PFSK-1 (cell line): Measurements from ENCODE around the gene NECTIN1.

ENCODE experiments used
- FOXP2 ChIP-seq: optimal IDR thresholded peaks from 2 replicates; pipeline ENCODE3; 2011; ENCODE audit warnings: borderline replicate concordance, control low read depth, inconsistent platforms; ENCODE audit not compliant: insufficient read depth; ENCODE audit errors: extremely low read length, extremely low read depth
- POLR2AphosphoS5 ChIP-seq: IDR thresholded peaks from 2 replicates; pipeline ENCODE4 v1.6.1; 2012; ENCODE audit warnings: low read depth, mild to moderate bottlenecking, control low read depth, low read length, moderate library complexity
- SIN3A ChIP-seq: IDR thresholded peaks from 2 replicates; pipeline ENCODE4 v1.6.1; 2012; ENCODE audit warnings: mild to moderate bottlenecking, low read length, moderate library complexity, borderline replicate concordance; ENCODE audit not compliant: insufficient read depth
- TAF1 ChIP-seq: IDR thresholded peaks from 2 replicates; pipeline ENCODE4 v1.6.1; 2012; ENCODE audit warnings: low read length, control low read depth, borderline replicate concordance; ENCODE audit not compliant: insufficient read depth
- TF ChIP-seq, protein P1 (sequence below), 2 experiments: IDR thresholded peaks; 2 replicates each; pipeline versions ENCODE4 v1.6.1 to v1.8.0; 2011 to 2012; ENCODE audit warnings: low read depth in 2 of 2, low read length in 2 of 2, control low read depth in 1 of 2, inconsistent platforms in 1 of 2, mild to moderate bottlenecking in 1 of 2, moderate library complexity in 1 of 2; ENCODE audit not compliant: insufficient read depth in 1 of 2

DNA sequence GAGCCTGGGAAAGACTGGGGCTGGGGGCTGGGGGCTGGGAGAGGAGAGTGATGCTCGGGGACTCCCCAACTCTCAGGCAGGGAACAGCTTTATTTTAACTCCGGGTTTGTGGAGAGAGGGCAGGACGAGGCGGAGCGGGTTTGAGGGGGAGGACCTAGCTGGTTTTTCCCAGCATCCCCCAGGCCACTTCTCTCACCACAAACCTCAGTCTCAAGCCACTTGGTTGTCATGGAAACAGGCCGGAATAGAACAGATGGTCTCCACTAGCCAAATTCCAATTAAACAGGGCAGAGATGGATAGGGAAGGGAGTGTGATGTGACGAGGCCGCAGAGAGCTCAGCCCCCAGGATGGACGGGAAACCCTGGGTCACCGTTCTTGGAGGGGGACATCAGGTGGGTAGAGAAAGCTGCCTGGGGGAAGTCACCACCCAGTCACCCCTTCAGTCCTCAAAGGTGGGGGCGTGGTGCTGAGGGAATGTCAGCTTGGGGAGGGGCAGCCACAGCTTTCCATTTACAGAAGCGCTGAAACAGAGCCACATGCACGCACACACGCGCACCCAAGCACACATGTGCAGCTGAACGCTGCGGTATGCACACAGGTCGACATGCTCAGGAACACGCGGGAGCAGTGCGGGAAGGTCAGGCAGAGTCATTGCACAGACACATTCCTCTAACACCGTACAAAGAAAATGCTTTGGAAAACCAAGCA, 19.2 kb downstream of the NECTIN1 start:
- no peak for TF ChIP-seq POLR2AphosphoS5
- TF ChIP-seq, protein P1, sequence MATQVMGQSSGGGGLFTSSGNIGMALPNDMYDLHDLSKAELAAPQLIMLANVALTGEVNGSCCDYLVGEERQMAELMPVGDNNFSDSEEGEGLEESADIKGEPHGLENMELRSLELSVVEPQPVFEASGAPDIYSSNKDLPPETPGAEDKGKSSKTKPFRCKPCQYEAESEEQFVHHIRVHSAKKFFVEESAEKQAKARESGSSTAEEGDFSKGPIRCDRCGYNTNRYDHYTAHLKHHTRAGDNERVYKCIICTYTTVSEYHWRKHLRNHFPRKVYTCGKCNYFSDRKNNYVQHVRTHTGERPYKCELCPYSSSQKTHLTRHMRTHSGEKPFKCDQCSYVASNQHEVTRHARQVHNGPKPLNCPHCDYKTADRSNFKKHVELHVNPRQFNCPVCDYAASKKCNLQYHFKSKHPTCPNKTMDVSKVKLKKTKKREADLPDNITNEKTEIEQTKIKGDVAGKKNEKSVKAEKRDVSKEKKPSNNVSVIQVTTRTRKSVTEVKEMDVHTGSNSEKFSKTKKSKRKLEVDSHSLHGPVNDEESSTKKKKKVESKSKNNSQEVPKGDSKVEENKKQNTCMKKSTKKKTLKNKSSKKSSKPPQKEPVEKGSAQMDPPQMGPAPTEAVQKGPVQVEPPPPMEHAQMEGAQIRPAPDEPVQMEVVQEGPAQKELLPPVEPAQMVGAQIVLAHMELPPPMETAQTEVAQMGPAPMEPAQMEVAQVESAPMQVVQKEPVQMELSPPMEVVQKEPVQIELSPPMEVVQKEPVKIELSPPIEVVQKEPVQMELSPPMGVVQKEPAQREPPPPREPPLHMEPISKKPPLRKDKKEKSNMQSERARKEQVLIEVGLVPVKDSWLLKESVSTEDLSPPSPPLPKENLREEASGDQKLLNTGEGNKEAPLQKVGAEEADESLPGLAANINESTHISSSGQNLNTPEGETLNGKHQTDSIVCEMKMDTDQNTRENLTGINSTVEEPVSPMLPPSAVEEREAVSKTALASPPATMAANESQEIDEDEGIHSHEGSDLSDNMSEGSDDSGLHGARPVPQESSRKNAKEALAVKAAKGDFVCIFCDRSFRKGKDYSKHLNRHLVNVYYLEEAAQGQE (IDR thresholded peaks at IDR 0.05; ENCODE audit: insufficient read depth in 1 of 2, low read depth in 2 of 2, low read length in 2 of 2), result no peak
- no peak for TF ChIP-seq SIN3A
- no peak for TF ChIP-seq FOXP2
- no peak for TF ChIP-seq TAF1
